ENCODE results near the gene CD83. TPM values are rescaled to one million over a fixed set of nuclear protein-coding genes. Genes with fewer than 3 reads are reported as not detected.
A peak's percentile ranks its signal among the peaks of the same experiment; 100 is the strongest.

Gene CD83
- total RNA-seq, 4 donors from 2014 or later: 2.0 to 16.9 (median 7.9) TPM

DNA sequence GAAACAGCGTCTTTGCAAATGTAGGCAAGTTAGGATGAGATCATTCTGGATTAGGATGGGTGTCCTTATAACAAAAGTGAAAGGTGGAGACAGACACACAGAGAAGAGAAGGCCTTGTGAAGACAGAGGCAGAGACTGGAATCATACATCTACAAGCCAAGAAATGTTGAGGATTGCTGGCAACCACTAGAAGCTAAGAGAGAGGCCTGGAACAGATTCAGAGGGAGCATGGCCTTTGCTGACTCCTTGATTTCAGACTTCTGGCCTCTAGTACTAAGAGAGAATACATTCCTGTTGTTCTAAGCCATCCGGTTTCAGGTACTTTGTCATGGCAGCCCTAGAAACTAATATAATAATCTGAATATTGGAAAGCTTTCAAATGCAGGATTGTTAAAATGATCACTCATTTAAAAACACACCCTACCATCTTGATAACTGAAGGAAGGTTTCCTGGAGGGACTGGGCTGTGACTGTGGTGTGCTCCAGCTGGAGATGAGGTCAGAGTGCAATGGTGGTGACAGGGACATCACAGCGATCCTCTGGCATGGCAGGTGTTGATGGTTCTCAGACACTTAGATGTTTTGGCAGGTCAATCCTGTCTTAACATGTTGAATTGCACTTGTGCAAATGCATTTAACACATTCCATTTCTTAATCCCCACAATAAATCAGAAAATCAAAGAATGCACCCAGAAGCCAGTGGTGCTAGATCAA is 25.1 kb downstream of the CD83 start:
- Histone ChIP-seq H3K36me3 (no peaks in the 10 kb centered on the region), H3K4me3 (no peak overlapping the region), H3K9me3 (no peaks in the 10 kb centered on the region), H3K27ac (no peak overlapping the region), H3K4me1 (no peaks in the 10 kb centered on the region), H3K27me3 (no peaks in the 10 kb centered on the region)
- intact Hi-C loops (cut with DNase I; ENCODE audit: low total_unique reads): loop anchor here (10.0 kb wide), 1 partner anchor 238 kb away; no protein-coding TSS in a partner anchor
- TF ChIP-seq POLR2A (IDR thresholded peaks at IDR 0.05) (no peak), CTCF (IDR thresholded peaks at IDR 0.05) (no peak)
- no peak for DNase-seq

DNA sequence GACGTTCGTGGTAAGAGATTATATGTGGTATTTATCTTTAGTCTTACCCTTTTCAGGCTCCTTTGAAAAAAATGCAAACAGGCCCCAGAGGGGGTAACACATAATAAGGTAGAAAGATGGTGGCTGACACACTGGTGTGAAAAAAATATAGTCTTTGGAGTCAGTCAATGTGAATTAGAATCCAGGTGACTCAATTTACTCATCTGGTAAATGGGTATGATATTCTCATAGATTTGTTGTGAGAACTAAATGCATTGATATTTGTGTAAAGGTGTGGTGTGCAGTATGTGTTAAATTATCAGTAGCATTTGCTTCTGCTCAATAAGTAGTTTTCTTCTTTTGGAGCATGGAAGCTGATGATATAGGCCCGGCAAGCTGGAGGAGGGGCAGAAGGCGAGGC is 25.7 kb downstream of the CD83 start:
- no peak for TF ChIP-seq CTCF (IDR thresholded peaks at IDR 0.05)
- no peak for TF ChIP-seq POLR2A (IDR thresholded peaks at IDR 0.05)
- no peak overlapping the region for H3K27ac ChIP-seq
- H3K36me3 ChIP-seq: no peaks in the 10 kb centered on the region
- no peak for DNase-seq
- intact Hi-C loops (cut with DNase I; ENCODE audit: low total_unique reads): loop anchor here (10.0 kb wide), 1 partner anchor 239 kb away; no protein-coding TSS in a partner anchor
- H3K27me3 ChIP-seq: no peaks in the 10 kb centered on the region
- no peak overlapping the region for H3K4me3 ChIP-seq
- H3K9me3 ChIP-seq: no peaks in the 10 kb centered on the region
- no peaks in the 10 kb centered on the region for H3K4me1 ChIP-seq

- DNase-seq: peak; percentile 47 to 58
- intact Hi-C loops (cut with DNase I; ENCODE audit: low total_unique reads): loop anchor here (10.0 kb wide), 1 partner anchor 240 kb away; no protein-coding TSS in a partner anchor
- Histone ChIP-seq H3K36me3 (no peaks in the 10 kb centered on the region), H3K9me3 (no peaks in the 10 kb centered on the region), H3K4me3 (no peak overlapping the region), H3K4me1 (no peaks in the 10 kb centered on the region), H3K27ac (no peak overlapping the region), H3K27me3 (no peaks in the 10 kb centered on the region)
- no peak for TF ChIP-seq POLR2A (IDR thresholded peaks at IDR 0.05)
- TF ChIP-seq CTCF (IDR thresholded peaks at IDR 0.05): peak; percentile 75 to 81 (median 81)
Observed at GRCh38 chr6:14144678-14145113, 27.1 kb downstream of the CD83 start.

GRCh38 chr6:14146506-14147096 is 29.0 kb downstream of the CD83 start:
- Histone ChIP-seq H3K4me3 (no peak overlapping the region), H3K9me3 (no peaks in the 10 kb centered on the region), H3K36me3 (no peaks in the 10 kb centered on the region), H3K27me3 (no peaks in the 10 kb centered on the region), H3K4me1 (no peaks in the 10 kb centered on the region), H3K27ac (no peak overlapping the region)
- TF ChIP-seq POLR2A (IDR thresholded peaks at IDR 0.05): no peak
- no peak for DNase-seq
- intact Hi-C loops (cut with DNase I; ENCODE audit: low total_unique reads): loop anchor here (10.0 kb wide), 1 partner anchor 242 kb away; no protein-coding TSS in a partner anchor

DNA sequence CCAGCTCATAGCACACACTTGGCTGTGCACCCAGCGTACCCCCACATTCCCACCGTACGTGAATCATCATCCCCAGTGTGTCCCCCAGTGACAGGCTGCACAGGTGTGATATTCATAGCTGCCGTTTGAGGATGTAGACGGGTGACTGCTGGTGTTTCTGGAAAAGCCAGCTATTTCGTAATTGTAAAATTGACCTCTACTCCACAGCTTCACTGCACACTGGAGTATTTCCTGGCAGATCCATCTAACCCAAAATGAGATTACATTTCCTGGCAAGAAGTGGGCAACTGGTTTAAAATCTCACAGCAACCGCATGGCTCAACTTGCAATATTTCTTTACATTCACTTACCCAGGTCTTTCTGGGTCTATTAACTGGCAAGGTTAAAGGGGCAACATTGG is 30.3 kb downstream of the CD83 start:
- no peaks in the 10 kb centered on the region for H3K27me3 ChIP-seq
- TF ChIP-seq CTCF (IDR thresholded peaks at IDR 0.05) (no peak), POLR2A (IDR thresholded peaks at IDR 0.05) (no peak)
- H3K9me3 ChIP-seq: no peaks in the 10 kb centered on the region
- H3K27ac ChIP-seq: no peak overlapping the region
- no peaks in the 10 kb centered on the region for H3K36me3 ChIP-seq
- H3K4me1 ChIP-seq: no peaks in the 10 kb centered on the region
- intact Hi-C loops (cut with DNase I; ENCODE audit: low total_unique reads): loop anchor here (10.0 kb wide), 1 partner anchor 243 kb away; no protein-coding TSS in a partner anchor
- no peak overlapping the region for H3K4me3 ChIP-seq
- DNase-seq: no peak

Measured in uterus (tissue), 4 donors.